Activated CD4-positive, alpha-beta memory T cell treated with anti-CD3 and anti-CD28 coated beads, Interleukin-2, amount 10 ng/mL, durations not matched to agents 7 days and 5 days (primary cell): ENCODE results near the gene IFI6. TPM values are rescaled to one million over a fixed set of nuclear protein-coding genes. Genes with fewer than 3 reads are reported as not detected.

Experiments
- CTCF ChIA-PET: fragments of 350-600 bp; sonication (Branson Sonifier 250); formaldehyde crosslinking; loops from one replicate; lab custom pipeline; 2021; ENCODE audit warnings: antibody characterized with exemption, inconsistent platforms; lab: Charles Lee
- POLR2A ChIA-PET: fragments of 350-600 bp; sonication (Branson Sonifier 250); formaldehyde crosslinking; loops from one replicate; lab custom pipeline; 2021; ENCODE audit warnings: antibody characterized with exemption; lab: Charles Lee
- DNase-seq: peaks from one replicate; pipeline ENCODE4 v3.0.0-alpha.2; 2020
- H3K27ac Mint-ChIP-seq: one replicate; pipeline ENCODE4 v1.8.0; 2021; ENCODE audit warnings: mild to moderate bottlenecking, mixed read lengths
- H3K27me3 Mint-ChIP-seq: one replicate; pipeline ENCODE4 v1.8.0; 2021; ENCODE audit warnings: mixed read lengths
- H3K36me3 Mint-ChIP-seq: one replicate; pipeline ENCODE4 v1.8.0; 2021; ENCODE audit warnings: low read depth, mixed read lengths
- H3K4me1 Mint-ChIP-seq: one replicate; pipeline ENCODE4 v1.8.0; 2021; ENCODE audit warnings: mixed read lengths
- H3K4me3 Mint-ChIP-seq: one replicate; pipeline ENCODE4 v1.8.0; 2021; ENCODE audit warnings: mild to moderate bottlenecking, mixed read lengths
- H3K9me3 Mint-ChIP-seq: one replicate; pipeline ENCODE4 v1.8.0; 2021; ENCODE audit warnings: mixed read lengths
- total RNA-seq, 2 experiments: library from RNA; stranded (reverse); gene quantifications; one replicate each; pipeline ENCODE4 v1.2.3, GENCODE V29; 2021

Gene IFI6
- total RNA-seq, 2 experiments from 2014 or later: 577 to 593 TPM

DNA sequence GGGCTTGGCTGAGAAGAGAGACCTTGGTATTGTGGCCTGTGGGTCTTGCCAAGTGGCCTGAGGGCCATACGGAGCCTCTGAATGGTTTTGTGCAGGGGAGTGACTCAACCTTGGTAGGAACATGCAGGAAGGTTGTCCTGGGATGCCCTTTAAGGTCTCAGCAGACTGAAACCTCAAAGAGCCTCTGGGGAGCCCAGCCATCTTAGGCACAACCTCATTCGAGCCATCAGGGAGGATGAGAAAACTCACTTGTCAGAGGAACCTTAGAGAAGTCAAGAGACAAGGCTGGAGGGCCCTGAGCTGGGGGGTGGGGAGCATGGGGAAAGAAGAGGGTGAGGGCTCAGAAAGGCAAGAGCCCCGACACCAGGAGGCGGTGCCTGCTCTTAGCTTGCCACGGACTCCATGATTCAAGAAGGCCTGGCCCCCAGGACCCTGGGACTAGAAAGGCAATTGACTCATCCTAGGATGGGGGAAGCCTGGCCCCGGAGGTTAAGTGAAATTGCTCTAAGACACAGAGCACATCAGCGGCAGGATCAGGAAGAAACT lies 13.0 kb downstream of the IFI6 start:
- Mint-ChIP-seq H3K4me1 (peaks cover 48% of the 10 kb centered on the region), H3K36me3 (no peaks in the 10 kb centered on the region), H3K9me3 (no peaks in the 10 kb centered on the region), H3K27ac (peak overlapping the region; percentile 91), H3K27me3 (no peaks in the 10 kb centered on the region), H3K4me3 (peak overlapping the region; percentile 77)
- ChIA-PET CTCF (interaction anchor here (0.7 to 1.1 kb wide), 4 partner anchors 10 to 103 kb away, joined by 3 to 4 read pairs (median 4); no protein-coding TSS in a partner anchor), POLR2A (interaction anchor here (1.0 to 7.6 kb wide), 5 partner anchors 11 to 49 kb away, joined by 3 to 132 read pairs (median 3); partner anchors contain the start of gene AHDC1)
- DNase-seq: peak; percentile 42

DNA sequence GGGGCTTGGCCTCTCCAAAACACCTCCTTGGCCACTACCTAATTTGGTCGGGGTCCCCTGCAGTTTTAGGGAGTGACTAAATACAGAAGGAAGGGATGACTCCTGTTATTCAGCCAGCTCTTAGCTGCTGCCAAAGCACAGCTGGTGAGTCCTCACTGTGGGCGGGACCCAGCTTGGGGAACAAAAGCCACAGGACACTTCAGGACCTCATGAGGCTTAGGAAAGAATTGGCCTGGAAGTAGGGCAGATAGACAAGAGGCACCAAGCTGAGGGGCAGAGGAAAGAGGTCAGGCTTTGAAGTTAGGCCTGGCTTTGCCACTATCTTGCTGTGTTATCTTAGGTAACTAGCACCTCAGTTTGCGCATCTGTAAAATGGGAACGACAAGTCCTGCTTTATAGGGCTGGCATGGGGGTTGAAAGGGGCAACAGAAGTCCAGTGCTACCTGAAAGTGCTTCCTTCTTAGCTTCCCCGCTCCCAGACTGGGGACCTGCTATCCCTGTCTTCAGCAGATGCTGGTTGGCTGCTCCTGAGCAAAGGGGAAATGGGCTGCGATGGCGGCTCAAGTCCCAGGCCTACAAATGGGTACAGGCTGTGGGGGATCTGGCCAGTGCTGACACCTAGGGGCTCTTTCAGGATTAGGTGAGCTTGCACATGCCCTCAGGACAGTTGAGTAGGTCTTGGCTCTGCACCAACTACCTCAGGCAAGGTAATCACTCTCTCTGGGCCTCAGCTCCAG lies 15.7 kb downstream of the IFI6 start:
- H3K9me3 Mint-ChIP-seq: no peaks in the 10 kb centered on the region
- no peaks in the 10 kb centered on the region for H3K36me3 Mint-ChIP-seq
- H3K27me3 Mint-ChIP-seq: no peaks in the 10 kb centered on the region
- ChIA-PET CTCF (interaction anchor here (0.9 to 1.4 kb wide), 5 partner anchors 14 to 435 kb away, joined by 3 to 4 read pairs (median 3); no protein-coding TSS in a partner anchor), POLR2A (interaction anchor here (1.3 to 4.9 kb wide), 4 partner anchors 8 to 261 kb away, joined by 3 to 24 read pairs (median 4); no protein-coding TSS in a partner anchor)
- H3K4me3 Mint-ChIP-seq: no peak overlapping the region
- DNase-seq: no peak
- H3K27ac Mint-ChIP-seq: no peak overlapping the region
- peaks cover 28% of the 10 kb centered on the region for H3K4me1 Mint-ChIP-seq

DNA sequence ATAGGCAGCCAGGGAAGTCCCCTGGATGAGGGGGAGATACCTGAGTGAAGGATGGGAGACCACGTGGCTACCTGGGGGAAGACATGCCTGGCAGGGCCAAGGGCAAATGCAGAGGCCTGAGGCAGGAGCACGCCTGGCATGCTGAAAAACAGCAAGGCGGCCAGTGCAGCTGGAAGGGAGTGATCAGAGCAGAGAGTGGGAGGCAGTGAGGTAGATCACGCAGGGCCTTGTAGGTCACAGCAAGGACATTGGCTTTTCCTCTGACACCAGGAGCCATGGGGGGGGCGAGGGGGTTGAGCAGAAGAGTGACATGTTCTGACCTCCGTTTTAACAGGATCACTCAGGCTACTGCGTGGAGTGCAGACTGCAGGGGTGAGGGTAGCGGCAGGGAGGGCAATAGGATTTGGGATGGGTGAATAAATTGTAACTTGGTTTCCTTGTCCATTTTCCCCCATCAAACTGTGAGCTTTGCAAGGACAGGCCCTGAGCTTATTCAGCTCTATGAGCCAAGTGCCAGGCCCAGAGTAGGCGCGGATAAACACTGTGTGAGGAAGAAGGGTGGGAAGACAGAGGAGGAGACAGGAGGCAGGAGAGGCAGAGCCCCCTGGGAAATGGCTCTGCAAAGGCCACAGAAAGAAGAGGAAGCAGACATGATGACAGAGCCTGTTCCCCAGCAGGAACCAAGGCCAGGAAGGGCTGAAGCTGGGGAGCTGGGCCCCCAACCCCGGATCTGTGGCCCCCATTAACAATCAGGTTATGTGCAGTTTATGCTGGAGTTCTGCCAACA lies 16.6 kb downstream of the IFI6 start:
- peaks cover 22% of the 10 kb centered on the region for H3K4me1 Mint-ChIP-seq
- H3K9me3 Mint-ChIP-seq: no peaks in the 10 kb centered on the region
- H3K4me3 Mint-ChIP-seq: no peak overlapping the region
- POLR2A ChIA-PET: interaction anchor here (1.0 to 4.9 kb wide), 2 partner anchors 7 to 14 kb away, joined by 3 to 24 read pairs; no protein-coding TSS in a partner anchor
- no peak for DNase-seq
- H3K27ac Mint-ChIP-seq: no peak overlapping the region
- H3K36me3 Mint-ChIP-seq: no peaks in the 10 kb centered on the region
- CTCF ChIA-PET: interaction anchor here (1.0 to 1.4 kb wide), 2 partner anchors 235 to 436 kb away, joined by 3 read pairs; no protein-coding TSS in a partner anchor
- H3K27me3 Mint-ChIP-seq: no peaks in the 10 kb centered on the region

- Mint-ChIP-seq H3K9me3 (no peaks in the 10 kb centered on the region), H3K27me3 (no peaks in the 10 kb centered on the region), H3K27ac (no peak overlapping the region), H3K36me3 (no peaks in the 10 kb centered on the region), H3K4me3 (no peak overlapping the region), H3K4me1 (peaks cover 11% of the 10 kb centered on the region)
- POLR2A ChIA-PET: interaction anchor here (1.4 kb wide), 1 partner anchor 10 kb away, joined by 4 read pairs; no protein-coding TSS in a partner anchor
- CTCF ChIA-PET: interaction anchor here (0.7 to 1.1 kb wide), 2 partner anchors 11 to 23 kb away, joined by 3 to 5 read pairs; no protein-coding TSS in a partner anchor
- DNase-seq: no peak
Measured at GRCh38 chr1:27652111-27652864, 19.7 kb downstream of the IFI6 start.

DNA sequence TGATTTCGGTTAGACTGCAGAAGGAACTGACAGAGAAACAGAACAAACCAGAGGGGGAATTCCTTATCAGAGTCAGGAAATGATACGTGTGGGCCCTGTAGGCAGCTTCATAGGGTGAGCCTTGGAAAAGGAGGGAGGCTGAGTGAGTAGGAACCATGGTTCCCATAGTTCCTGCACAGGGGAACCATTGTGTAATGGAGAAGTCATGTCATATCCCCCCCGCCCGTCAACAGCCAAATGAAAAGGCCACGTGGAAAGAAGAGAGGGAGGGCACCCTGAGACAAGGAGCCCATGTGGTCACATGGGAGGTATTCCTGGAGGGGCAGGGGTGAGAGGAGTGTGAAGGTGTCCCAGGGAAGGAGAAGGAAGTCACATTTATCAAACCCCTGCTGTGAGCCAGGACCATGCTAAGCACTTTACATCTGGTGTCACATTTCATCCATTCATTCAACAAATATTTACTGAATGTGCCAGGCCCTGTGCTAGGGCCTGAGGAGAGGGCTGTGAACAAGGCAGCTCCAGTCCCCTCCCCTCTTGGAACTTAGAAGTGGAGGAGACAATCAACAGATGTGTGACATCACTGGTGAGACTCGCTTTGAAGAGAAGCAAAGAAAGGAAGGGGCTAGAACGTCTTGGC lies 21.3 kb downstream of the IFI6 start:
- no peaks in the 10 kb centered on the region for H3K27me3 Mint-ChIP-seq
- H3K4me1 Mint-ChIP-seq: peaks cover 9% of the 10 kb centered on the region
- H3K27ac Mint-ChIP-seq: no peak overlapping the region
- no peaks in the 10 kb centered on the region for H3K9me3 Mint-ChIP-seq
- no peak overlapping the region for H3K4me3 Mint-ChIP-seq
- no peaks in the 10 kb centered on the region for H3K36me3 Mint-ChIP-seq
- ChIA-PET POLR2A (interaction anchor here (0.8 to 4.9 kb wide), 3 partner anchors 8 to 18 kb away, joined by 3 to 24 read pairs (median 12); no protein-coding TSS in a partner anchor), CTCF (interaction anchor here (0.8 to 2.3 kb wide), 6 partner anchors 12 to 255 kb away, joined by 3 to 10 read pairs (median 8); no protein-coding TSS in a partner anchor)
- no peak for DNase-seq

DNA sequence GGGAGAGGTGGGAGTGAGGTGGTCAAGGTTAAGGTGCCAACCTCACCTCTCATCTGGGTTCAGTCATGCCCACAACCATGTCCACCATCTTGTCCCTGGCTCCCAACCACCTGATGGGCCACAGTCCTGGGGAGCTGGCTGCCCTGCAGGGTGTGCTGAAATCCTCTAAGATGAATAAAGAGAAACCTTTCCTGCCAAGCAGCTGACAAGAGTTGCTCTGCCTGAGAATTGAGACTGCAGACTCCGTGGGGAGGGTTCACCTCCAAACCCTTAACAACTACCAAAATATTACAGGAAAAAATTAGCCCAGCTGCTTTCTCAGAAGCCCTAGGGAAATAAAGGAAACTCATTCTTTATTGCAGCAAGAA lies 21.8 kb downstream of the IFI6 start:
- POLR2A ChIA-PET: interaction anchor here (0.8 to 4.9 kb wide), 3 partner anchors 8 to 17 kb away, joined by 3 to 24 read pairs (median 12); no protein-coding TSS in a partner anchor
- peaks cover 9% of the 10 kb centered on the region for H3K4me1 Mint-ChIP-seq
- H3K27ac Mint-ChIP-seq: no peak overlapping the region
- no peak for DNase-seq
- no peaks in the 10 kb centered on the region for H3K9me3 Mint-ChIP-seq
- CTCF ChIA-PET: interaction anchor here (0.8 to 2.3 kb wide), 7 partner anchors 13 to 255 kb away, joined by 3 to 10 read pairs (median 5); no protein-coding TSS in a partner anchor
- no peaks in the 10 kb centered on the region for H3K36me3 Mint-ChIP-seq
- no peak overlapping the region for H3K4me3 Mint-ChIP-seq
- H3K27me3 Mint-ChIP-seq: no peaks in the 10 kb centered on the region

DNA sequence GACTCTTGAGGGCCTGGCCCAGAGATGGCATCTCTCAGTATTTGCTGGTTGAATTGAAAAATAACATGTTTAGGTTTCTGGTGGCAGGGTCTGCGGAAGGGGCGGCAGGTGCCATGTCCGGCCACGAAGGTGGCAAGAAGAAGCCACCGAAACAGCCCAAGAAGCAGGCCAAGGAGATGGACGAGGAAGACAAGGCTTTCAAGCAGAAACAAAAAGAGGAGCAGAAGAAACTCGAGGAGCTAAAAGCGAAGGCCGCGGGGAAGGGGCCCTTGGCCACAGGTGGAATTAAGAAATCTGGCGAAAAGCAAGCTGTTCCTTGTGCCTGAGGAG lies 22.7 kb downstream of the IFI6 start:
- Mint-ChIP-seq H3K27ac (no peak overlapping the region), H3K27me3 (no peaks in the 10 kb centered on the region), H3K36me3 (no peaks in the 10 kb centered on the region), H3K4me1 (peaks cover 11% of the 10 kb centered on the region), H3K4me3 (no peak overlapping the region), H3K9me3 (no peaks in the 10 kb centered on the region)
- POLR2A ChIA-PET: interaction anchor here (0.5 to 4.9 kb wide), 4 partner anchors 9 to 32 kb away, joined by 3 to 24 read pairs (median 8); no protein-coding TSS in a partner anchor
- no peak for DNase-seq
- CTCF ChIA-PET: interaction anchor here (0.6 to 2.3 kb wide), 8 partner anchors 10 to 254 kb away, joined by 3 to 10 read pairs (median 4); no protein-coding TSS in a partner anchor

DNA sequence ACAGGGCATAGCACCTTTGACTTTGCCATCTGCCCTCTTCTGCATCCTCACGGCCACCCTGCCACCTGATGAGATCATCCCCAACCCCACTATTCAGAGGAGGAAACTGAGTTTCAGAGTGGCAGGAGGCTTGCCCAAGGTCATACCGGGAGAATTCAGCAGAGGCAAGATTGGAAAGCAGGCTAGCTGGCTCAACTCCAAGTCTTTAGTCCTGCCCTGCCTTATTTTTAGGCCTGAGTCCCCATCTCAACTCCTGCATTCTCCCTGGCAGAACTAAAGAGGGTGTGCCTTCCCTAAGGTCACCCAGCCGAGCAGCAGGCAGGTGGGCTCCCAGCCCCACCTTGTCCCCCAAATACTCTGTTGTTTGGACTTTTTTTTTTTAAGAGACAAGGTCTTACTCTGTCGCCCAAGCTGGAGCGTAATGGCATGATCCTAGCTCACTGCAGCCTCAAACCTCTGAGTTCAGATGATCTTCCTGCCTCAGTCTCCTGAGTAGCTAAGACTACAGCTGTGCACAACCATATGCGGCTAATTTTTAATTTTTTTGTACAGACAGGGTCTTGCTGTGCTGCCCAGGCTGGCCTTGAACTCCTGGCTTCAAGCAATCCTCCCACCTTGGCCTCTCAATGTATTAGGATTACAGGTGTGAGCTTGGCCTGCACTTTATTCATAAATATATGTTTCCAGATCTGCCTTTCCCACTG lies 23.2 kb downstream of the IFI6 start:
- no peaks in the 10 kb centered on the region for H3K9me3 Mint-ChIP-seq
- H3K27ac Mint-ChIP-seq: no peak overlapping the region
- no peaks in the 10 kb centered on the region for H3K27me3 Mint-ChIP-seq
- no peaks in the 10 kb centered on the region for H3K36me3 Mint-ChIP-seq
- H3K4me3 Mint-ChIP-seq: no peak overlapping the region
- no peak for DNase-seq
- CTCF ChIA-PET: interaction anchor here (0.8 to 2.2 kb wide), 5 partner anchors 10 to 92 kb away, joined by 3 to 10 read pairs (median 3); no protein-coding TSS in a partner anchor
- POLR2A ChIA-PET: interaction anchor here (1.2 to 4.9 kb wide), 3 partner anchors 9 to 31 kb away, joined by 3 to 24 read pairs (median 12); no protein-coding TSS in a partner anchor
- H3K4me1 Mint-ChIP-seq: peaks cover 14% of the 10 kb centered on the region

GRCh38 chr1:27647328-27647727 lies 24.7 kb downstream of the IFI6 start:
- POLR2A ChIA-PET: interaction anchor here (4.9 kb wide), 1 partner anchor 11 kb away, joined by 24 read pairs; no protein-coding TSS in a partner anchor
- Mint-ChIP-seq H3K4me1 (peaks cover 19% of the 10 kb centered on the region), H3K9me3 (no peaks in the 10 kb centered on the region), H3K27me3 (peaks cover 2% of the 10 kb centered on the region), H3K4me3 (no peak overlapping the region), H3K36me3 (no peaks in the 10 kb centered on the region), H3K27ac (no peak overlapping the region)
- no peak for DNase-seq
- CTCF ChIA-PET: interaction anchor here (0.6 to 1.8 kb wide), 5 partner anchors 15 to 117 kb away, joined by 3 to 8 read pairs (median 4); no protein-coding TSS in a partner anchor

DNA sequence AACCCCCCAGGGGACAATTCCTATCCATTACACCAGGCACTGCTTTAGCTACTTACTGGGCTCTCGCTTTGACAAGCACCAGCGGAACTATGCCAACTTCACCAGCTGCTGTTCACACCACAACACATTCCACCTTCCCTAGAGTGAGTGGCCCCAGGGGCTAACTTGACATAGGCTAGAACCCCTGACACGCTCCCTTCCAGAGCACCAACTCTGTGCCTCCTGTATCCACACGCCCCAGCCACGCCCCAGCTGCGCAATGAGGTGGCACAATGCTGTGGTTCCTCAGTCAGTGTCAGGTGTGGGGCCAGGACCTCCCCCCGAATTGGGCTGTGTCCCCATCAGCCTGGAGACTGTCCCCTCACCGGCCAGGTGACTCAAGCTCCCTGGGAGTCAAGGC lies 25.3 kb downstream of the IFI6 start:
- Mint-ChIP-seq H3K9me3 (no peaks in the 10 kb centered on the region), H3K4me1 (peaks cover 19% of the 10 kb centered on the region), H3K27me3 (peaks cover 2% of the 10 kb centered on the region), H3K4me3 (no peak overlapping the region), H3K36me3 (no peaks in the 10 kb centered on the region), H3K27ac (no peak overlapping the region)
- CTCF ChIA-PET: interaction anchor here (1.3 to 1.8 kb wide), 2 partner anchors 16 to 39 kb away, joined by 4 to 8 read pairs; no protein-coding TSS in a partner anchor
- no peak for DNase-seq
- POLR2A ChIA-PET: interaction anchor here (4.9 kb wide), 1 partner anchor 11 kb away, joined by 24 read pairs; no protein-coding TSS in a partner anchor
